A549 (cell line): ENCODE results near the gene CLSTN2.

ENCODE experiments used
- CEBPB ChIP-seq, 2 experiments: fragments of >200 bp in 1 of 2; sonication (Bioruptor Twin) in 1 of 2; formaldehyde crosslinking in 1 of 2; IDR thresholded peaks; 2 replicates each; pipeline ENCODE4 v1.6.1; 2012 to 2016
- CTCF ChIP-seq: fragments of >200 bp; sonication (Bioruptor Twin); formaldehyde crosslinking; IDR thresholded peaks from 3 replicates; pipeline ENCODE4 v1.5.1; 2016
- JUNB ChIP-seq: fragments of >200 bp; sonication (Bioruptor Twin); formaldehyde crosslinking; IDR thresholded peaks from 2 replicates; pipeline ENCODE4 v1.6.1; 2016
- KDM5A ChIP-seq: fragments of 200-600 bp; sonication (generic); IDR thresholded peaks from 2 replicates; pipeline ENCODE4 v1.6.1; 2016; ENCODE audit warnings: antibody characterized with exemption, mild to moderate bottlenecking
- RCOR1 ChIP-seq: fragments of 150-350 bp; IDR thresholded peaks from 2 replicates; pipeline ENCODE4 v1.6.1; 2014; ENCODE audit warnings: antibody characterized with exemption, low read length, low read depth
- RFX5 ChIP-seq: fragments of 450-650 bp; IDR thresholded peaks from 2 replicates; pipeline ENCODE4 v1.7.1; 2014; ENCODE audit warnings: antibody characterized with exemption, mild to moderate bottlenecking, moderate library complexity
- SMC3 ChIP-seq: fragments of >200 bp; sonication (Bioruptor Twin); formaldehyde crosslinking; IDR thresholded peaks from 3 replicates; pipeline ENCODE4 v1.6.1; 2018; ENCODE audit warnings: inconsistent platforms
- TF ChIP-seq, protein P1 (sequence below): fragments of 200-600 bp; sonication (generic); IDR thresholded peaks from 2 replicates; pipeline ENCODE4 v1.6.1; 2016; ENCODE audit warnings: antibody characterized with exemption, mild to moderate bottlenecking, moderate library complexity
- TF ChIP-seq, protein P2 (sequence below): fragments of 250-450 bp; sonication (Bioruptor Pico); IDR thresholded peaks from 2 replicates; pipeline ENCODE4 v1.5.0; 2021; ENCODE audit warnings: mild to moderate bottlenecking, moderate library complexity, borderline replicate concordance

GRCh38 chr3:140298043-140298442 lies 363.1 kb downstream of the CLSTN2 start:
- TF ChIP-seq, protein P1, sequence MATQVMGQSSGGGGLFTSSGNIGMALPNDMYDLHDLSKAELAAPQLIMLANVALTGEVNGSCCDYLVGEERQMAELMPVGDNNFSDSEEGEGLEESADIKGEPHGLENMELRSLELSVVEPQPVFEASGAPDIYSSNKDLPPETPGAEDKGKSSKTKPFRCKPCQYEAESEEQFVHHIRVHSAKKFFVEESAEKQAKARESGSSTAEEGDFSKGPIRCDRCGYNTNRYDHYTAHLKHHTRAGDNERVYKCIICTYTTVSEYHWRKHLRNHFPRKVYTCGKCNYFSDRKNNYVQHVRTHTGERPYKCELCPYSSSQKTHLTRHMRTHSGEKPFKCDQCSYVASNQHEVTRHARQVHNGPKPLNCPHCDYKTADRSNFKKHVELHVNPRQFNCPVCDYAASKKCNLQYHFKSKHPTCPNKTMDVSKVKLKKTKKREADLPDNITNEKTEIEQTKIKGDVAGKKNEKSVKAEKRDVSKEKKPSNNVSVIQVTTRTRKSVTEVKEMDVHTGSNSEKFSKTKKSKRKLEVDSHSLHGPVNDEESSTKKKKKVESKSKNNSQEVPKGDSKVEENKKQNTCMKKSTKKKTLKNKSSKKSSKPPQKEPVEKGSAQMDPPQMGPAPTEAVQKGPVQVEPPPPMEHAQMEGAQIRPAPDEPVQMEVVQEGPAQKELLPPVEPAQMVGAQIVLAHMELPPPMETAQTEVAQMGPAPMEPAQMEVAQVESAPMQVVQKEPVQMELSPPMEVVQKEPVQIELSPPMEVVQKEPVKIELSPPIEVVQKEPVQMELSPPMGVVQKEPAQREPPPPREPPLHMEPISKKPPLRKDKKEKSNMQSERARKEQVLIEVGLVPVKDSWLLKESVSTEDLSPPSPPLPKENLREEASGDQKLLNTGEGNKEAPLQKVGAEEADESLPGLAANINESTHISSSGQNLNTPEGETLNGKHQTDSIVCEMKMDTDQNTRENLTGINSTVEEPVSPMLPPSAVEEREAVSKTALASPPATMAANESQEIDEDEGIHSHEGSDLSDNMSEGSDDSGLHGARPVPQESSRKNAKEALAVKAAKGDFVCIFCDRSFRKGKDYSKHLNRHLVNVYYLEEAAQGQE = no peak
- TF ChIP-seq CTCF (no peak), RFX5 (no peak), SMC3 (no peak), JUNB (no peak), CEBPB (IDR thresholded peaks at IDR 0.05) (no peak), RCOR1 (no peak), KDM5A (no peak)
- TF ChIP-seq, protein P2, sequence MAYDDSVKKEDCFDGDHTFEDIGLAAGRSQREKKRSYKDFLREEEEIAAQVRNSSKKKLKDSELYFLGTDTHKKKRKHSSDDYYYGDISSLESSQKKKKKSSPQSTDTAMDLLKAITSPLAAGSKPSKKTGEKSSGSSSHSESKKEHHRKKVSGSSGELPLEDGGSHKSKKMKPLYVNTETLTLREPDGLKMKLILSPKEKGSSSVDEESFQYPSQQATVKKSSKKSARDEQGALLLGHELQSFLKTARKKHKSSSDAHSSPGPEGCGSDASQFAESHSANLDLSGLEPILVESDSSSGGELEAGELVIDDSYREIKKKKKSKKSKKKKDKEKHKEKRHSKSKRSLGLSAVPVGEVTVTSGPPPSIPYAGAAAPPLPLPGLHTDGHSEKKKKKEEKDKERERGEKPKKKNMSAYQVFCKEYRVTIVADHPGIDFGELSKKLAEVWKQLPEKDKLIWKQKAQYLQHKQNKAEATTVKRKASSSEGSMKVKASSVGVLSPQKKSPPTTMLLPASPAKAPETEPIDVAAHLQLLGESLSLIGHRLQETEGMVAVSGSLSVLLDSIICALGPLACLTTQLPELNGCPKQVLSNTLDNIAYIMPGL = no peak
